DOHH2 (cell line): ENCODE measurements around the gene KSR1.

Source experiments
- CTCF ChIP-seq: fragments of 200-600 bp; sonication (generic); IDR thresholded peaks from one replicate; pipeline ENCODE4 v1.5.1; 2014; ENCODE audit warnings: antibody characterized with exemption, mild to moderate bottlenecking, low read depth, low read length; ENCODE audit not compliant: poor library complexity, severe bottlenecking
- EZH2phosphoT487 ChIP-seq: fragments of 200-600 bp; sonication (generic); IDR thresholded peaks from 2 replicates; pipeline ENCODE4 v1.6.1; 2017; ENCODE audit warnings: borderline replicate concordance, mild to moderate bottlenecking, antibody characterized with exemption, low read length, moderate library complexity, mixed read lengths

- TF ChIP-seq CTCF = no peak
- TF ChIP-seq EZH2phosphoT487 = no peak
Measured at GRCh38 chr17:27414694-27415093, 41.6 kb upstream of the KSR1 start.
